GM10847 (cell line): ENCODE data around the gene OXER1.

Experiments used
- POLR2A ChIP-seq: IDR thresholded peaks from 2 replicates; pipeline ENCODE4 v1.6.1; 2011; ENCODE audit not compliant: insufficient read length; ENCODE audit errors: extremely low read depth

OXER1 gene

GRCh38 chr2:42767080-42767898, 3.4 kb upstream of the OXER1 start:
- TF ChIP-seq POLR2A = no peak

- no peak for TF ChIP-seq POLR2A
Measured at GRCh38 chr2:42765686-42766085, 1.8 kb upstream of the OXER1 start.

GRCh38 chr2:42764901-42765300, 966 bp upstream of the OXER1 start:
- no peak for TF ChIP-seq POLR2A

- TF ChIP-seq POLR2A = no peak
Measured at GRCh38 chr2:42762823-42763804, 821 bp downstream of the OXER1 start.

- TF ChIP-seq POLR2A = no peak
Measured at GRCh38 chr2:42762155-42762554, 1.8 kb downstream of the OXER1 start.

- TF ChIP-seq POLR2A = no peak
Measured at GRCh38 chr2:42761554-42761953, 2.4 kb downstream of the OXER1 start.

GRCh38 chr2:42758751-42759150, 5.2 kb downstream of the OXER1 start:
- TF ChIP-seq POLR2A = no peak

- no peak for TF ChIP-seq POLR2A
Measured at GRCh38 chr2:42757981-42758740, 5.8 kb downstream of the OXER1 start.

DNA sequence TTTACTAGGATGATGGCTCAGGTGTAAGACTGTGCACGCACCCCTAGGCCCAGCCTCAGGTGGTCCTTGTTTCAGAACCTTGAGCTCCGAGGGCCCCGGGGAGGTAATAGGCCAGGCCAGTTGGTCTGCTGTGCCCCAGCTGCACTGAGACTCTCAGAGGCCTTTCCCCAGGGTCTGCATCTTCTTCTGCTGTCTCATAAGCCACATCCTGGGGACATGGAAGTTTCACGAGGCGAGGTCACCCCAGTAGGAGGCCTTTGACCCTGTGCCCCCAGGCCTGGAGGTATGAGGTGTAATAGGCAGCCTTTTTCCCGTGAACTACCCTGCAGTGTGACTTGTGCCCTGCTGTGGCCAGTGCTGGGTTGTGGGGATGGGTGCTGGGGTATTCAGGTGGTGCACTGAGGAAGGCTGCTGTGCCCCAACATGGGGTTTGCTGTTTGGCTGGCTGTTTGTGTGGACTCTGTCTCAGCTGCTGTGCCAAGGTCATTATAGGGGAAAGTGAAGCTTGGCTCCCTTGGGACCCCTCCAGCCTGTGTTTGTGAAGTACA, 6.9 kb downstream of the OXER1 start:
- TF ChIP-seq POLR2A = no peak

GRCh38 chr2:42756150-42756775, 7.7 kb downstream of the OXER1 start:
- TF ChIP-seq POLR2A = no peak

DNA sequence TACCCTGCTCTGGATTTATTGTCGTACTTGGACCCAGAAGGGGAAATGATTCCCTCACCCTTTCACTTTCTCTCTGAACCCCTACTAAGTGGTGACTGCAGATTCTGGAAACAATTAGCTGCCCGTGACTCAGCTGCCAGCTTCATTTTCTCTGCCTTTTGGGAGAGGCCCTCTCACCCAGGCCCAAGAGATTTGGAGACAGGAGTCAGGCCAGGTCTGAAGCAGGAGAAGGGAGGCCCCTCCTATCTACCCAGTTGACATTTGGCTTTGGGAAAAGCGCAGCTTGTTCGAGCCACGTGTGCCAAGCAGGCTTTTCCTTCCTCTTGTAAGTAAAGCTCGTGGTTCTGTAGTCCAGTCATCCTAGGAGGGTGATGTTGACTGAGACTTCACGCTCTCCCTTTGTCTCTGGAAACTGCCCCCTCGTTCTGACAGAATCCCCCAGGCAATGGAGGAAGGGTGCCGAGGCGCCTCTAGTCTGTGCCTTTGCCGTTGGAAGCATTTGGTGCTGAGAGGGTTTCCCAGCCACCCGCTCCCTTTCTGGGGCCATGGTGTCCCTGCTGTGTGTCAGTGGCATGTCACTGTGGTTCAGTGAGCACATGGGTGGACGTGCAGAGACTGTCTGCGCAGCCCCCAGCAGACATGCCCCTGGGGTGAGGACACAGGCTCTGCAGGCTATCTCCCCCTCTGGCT, 8.6 kb downstream of the OXER1 start:
- TF ChIP-seq POLR2A = no peak

- no peak for TF ChIP-seq POLR2A
Measured at GRCh38 chr2:42754776-42755140, 9.2 kb downstream of the OXER1 start.

DNA sequence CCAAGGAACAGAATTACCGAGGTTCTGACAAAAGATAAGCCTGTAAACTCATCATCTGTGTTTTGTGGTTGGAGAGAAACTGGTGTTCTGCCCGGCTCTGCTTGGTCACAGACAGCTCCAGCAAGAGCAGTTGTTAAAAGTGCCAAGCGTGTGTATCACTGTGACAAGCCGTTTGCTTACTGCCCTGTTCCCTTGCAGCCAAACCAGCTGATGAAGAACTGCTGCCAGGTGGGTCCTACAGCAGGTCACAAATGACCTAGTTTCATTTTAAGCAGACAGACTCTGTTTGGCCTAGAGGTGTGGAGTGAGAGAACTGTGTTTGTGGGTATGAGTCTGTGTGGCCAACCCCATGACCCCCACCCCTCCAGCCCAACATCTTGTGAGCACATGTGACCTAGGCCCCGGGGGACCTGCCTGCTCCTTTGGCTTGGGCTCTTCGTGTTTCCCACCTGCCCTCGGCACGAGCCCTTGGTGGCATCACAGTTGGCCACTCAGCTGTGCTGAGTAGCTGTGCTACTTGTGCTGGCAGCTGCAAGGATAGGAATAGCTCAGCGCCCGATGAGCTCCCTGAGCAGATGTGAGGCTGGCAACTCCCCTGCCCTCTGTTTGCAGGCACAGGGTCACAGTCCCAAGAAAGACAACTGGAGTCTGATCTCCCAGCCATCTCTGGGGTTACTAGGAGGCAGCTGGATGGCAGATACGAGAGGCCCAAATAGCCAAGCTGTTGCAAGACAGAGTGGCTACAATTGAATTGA, 9.7 kb downstream of the OXER1 start:
- no peak for TF ChIP-seq POLR2A
